Islet of Langerhans (tissue), 1 donor: ENCODE results near the gene SSTR1.

ENCODE experiments used
- FAIRE-seq: peaks from one replicate; lab custom pipeline; 2011; peaks lifted over from hg19 to GRCh38; lab: Jason Lieb, UNC

The SSTR1 gene

GRCh38 chr14:38243696-38244240, 36.1 kb downstream of the SSTR1 start:
- FAIRE-seq, result no peak

- FAIRE-seq, result no peak
These were observed 40.8 kb downstream of the SSTR1 start for GRCh38 chr14:38248321-38249028.

DNA sequence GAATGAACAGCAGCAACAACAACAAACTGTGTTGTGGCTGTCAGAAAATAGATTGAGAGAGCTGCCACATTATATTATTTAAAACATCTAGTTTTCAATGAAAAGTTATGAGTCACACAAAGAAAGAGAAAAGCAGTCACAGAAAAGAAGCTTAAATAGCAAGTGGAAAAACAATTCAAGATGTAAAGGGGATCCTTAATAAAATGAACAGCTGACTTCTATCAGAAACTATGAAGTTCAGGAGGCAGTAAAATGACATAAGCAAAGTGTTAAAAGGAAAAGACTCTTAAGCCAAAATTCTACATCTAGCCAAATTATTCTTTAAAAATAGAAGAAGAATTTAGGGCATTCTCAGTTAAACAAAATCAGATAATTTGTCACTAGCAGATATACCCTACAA, 42.6 kb downstream of the SSTR1 start:
- FAIRE-seq, result no peak

- FAIRE-seq, result no peak
These were observed 44.5 kb downstream of the SSTR1 start for GRCh38 chr14:38252066-38252710.

DNA sequence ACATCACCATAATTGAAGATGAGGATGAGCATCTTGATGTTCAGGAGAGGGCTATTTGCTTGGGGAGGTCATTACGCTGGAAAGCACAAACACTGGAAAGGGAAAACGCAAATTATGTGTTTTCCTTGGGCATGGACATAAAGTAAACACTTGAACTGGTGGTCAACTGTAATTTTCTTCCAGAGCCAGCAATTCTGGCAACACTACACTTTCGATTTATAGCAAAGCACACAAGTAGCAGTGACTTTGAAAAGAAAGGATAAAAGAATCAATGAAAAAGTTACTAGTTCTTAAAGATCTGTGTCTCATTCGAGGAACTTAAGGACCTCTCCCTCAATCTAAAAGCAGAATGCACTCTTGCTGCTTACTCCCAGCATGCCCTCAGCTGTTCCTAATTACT, 46.0 kb downstream of the SSTR1 start:
- no peak for FAIRE-seq

DNA sequence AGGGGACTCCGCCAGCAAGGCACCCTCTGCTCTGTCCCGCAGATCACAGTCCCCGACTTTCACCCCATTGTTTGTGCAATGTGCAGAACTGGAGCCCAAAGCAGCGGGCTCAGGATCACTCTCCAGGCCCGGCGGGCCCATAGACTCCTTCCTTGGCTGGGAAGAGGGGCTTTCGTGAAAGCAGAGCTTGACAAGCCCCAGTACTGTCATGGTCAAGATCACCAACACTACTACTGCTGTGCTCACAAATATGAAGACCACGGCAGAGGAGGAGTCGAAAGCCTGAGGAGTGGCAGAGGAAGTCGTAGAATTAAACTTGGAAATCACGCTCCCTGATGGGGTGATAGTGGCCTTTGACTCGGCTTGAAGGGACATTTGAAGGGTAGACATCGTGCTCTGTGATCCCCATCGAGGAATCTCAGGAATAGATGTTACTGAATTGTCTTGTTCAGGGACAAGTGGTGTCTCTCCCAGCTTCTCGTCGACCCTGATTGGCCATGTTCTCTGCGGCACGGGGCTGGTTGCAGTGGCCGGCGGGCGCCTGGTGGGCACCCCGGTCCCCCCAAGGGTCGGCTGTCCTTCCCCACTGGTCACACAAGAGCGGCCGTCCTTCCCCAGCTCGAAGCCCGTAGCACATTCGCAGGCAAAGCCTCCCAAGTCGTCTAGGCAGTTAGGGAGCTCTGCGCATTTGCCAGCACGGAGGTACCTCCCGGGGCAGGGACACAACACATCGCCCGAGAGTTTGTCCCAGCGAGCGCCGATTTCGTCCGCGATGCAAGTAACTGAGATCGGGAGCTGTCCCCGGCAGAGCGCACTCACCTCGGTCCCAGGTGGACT, 47.1 kb downstream of the SSTR1 start:
- FAIRE-seq, result no peak

GRCh38 chr14:38255408-38255672, 47.6 kb downstream of the SSTR1 start:
- FAIRE-seq, result no peak

DNA sequence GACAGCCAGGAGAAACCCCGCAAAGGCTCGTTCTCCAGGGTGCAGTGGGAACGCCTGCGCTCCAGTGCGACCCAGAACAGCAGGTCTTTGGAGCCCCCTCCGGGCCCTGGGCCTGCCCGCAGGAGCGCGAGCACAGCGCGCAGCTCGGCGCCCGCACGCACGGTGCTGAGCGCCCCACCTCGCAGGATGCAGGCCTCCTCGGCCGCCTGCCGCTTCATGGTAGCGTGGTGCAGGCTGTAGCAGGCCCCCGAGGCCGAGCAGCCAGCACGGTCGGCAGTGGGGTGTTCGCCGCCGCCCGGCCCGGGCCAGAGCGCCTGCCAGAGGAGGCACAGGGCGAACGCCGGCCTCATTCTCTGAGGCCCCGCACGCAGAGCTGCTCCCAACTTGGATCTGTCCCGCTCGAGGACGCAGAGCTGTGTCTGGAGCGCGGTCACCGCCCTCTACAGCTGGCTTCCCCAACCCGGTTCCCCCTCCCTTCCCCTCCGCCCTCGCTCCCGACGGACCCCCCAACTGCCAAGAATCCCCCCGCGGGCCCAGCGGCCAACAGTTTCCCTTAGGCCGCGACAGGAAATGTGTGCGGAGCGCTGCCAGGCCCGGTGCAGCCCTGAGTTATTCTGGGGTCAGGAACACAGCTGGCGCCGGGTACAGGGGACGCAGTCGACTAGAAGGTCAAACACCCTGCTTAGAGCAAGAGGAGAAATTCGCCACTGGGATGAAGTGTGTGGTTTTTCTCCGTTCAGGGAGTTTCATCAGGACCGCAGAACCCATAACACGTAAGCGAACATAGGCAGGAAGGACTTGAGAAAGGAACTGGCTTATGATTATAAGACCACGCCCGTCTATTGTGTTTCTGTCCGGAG, 48.2 kb downstream of the SSTR1 start, which contains the start of gene CLEC14A:
Gene CLEC14A, minus strand, starts transcription at position 421 of the 860 bp plus-strand sequence. Its CDS starts 71 bp downstream, at position 350.
- FAIRE-seq, result no peak

DNA sequence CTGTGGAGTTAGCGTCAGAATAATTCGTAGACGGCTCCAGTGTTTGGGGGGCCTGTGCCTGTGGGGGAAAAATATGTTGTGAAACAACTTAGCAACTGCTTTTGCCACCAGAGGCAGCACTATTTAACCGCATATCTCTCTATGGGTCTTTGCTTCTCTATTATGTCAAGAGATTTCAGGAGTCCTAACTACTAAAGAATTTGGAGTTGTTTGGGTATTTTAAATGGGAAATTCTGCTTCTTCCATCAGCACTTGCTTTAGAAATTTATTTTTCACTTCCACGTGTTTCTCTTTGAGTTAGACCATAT, 48.8 kb downstream of the SSTR1 start:
- FAIRE-seq, result no peak

- FAIRE-seq, result no peak
These were observed 49.8 kb downstream of the SSTR1 start for GRCh38 chr14:38257507-38257906.

- FAIRE-seq, result no peak
These were observed 53.9 kb downstream of the SSTR1 start for GRCh38 chr14:38261620-38262019.
